Measurements from ENCODE around the gene HMOX2. TPM values are rescaled to one million over a fixed set of nuclear protein-coding genes. Genes with fewer than 3 reads are reported as not detected.

The HMOX2 gene
- total and polyA plus RNA-seq, 2 of the 13 experiments (the other 11 are each of a cell fraction or from before 2014, with no cell fraction given) = 60.3 to 70.4 TPM

GRCh38 chr16:4474192-4474961, 1.8 kb upstream of the HMOX2 start, which contains the start of gene NMRAL1 (continued):
- TF ChIP-seq PRDM10 (CRISPR knock-in tag; IDR thresholded peaks at IDR 0.05; ENCODE audit: low read depth) (peak; percentile 86; the same call in 1 of the 2 replicates), KDM5A (IDR thresholded peaks at IDR 0.05; ENCODE audit: borderline replicate concordance, low read length) (no peak; the same call in 1 of the 2 replicates), MEF2D (CRISPR knock-in tag; IDR thresholded peaks at IDR 0.05) (peak; percentile 35; the same call in 1 of the 2 replicates), U2AF1 (optimal IDR thresholded peaks at IDR 0.05; ENCODE audit: low read depth, low read length) (no peak), ZNF713 (CRISPR knock-in tag; IDR thresholded peaks at IDR 0.05) (no peak), CCDC6 (CRISPR knock-in tag; IDR thresholded peaks at IDR 0.05) (no peak), ZFP62 (CRISPR knock-in tag; IDR thresholded peaks at IDR 0.05) (no peak), MIER2 (CRISPR knock-in tag; IDR thresholded peaks at IDR 0.05) (no peak), ZNF224 (CRISPR knock-in tag; IDR thresholded peaks at IDR 0.05) (no peak), KIAA2018 (CRISPR knock-in tag; IDR thresholded peaks at IDR 0.05; ENCODE audit: borderline replicate concordance) (no peak), CREM (IDR thresholded peaks at IDR 0.05) (0 out of 2 replicates have a peak, but pooled peaks have one; percentile 19), CREM (CRISPR knock-in tag; IDR thresholded peaks at IDR 0.05) (no peak), TFE3 (CRISPR knock-in tag; IDR thresholded peaks at IDR 0.05) (peak; percentile 78), KMT2A (CRISPR knock-in tag; IDR thresholded peaks at IDR 0.05) (no peak), SIN3A (IDR thresholded peaks at IDR 0.05; ENCODE audit: borderline replicate concordance, low read depth, low read length) (peak; percentile 52; the same call in 1 of the 2 replicates), ZNF878 (CRISPR knock-in tag; IDR thresholded peaks at IDR 0.05) (peak; percentile 37; the same call in 1 of the 2 replicates)
